Hepatocyte (in vitro differentiated cells): Measurements from ENCODE around the gene BTF3. TPM values are rescaled to one million over a fixed set of nuclear protein-coding genes. Genes with fewer than 3 reads are reported as not detected.
A peak's percentile ranks its signal among the peaks of the same experiment; 100 is the strongest.
"Not testable (repeated sequence)": the region's sequence is repeated elsewhere in the genome, so short reads cannot be mapped to it uniquely, and the experiment has no call there.

Experiments used
- DNase-seq: peaks from one replicate; pipeline ENCODE4 v3.0.0-alpha.2; 2016; ENCODE audit warnings: low spot score
- H2AFZ ChIP-seq: fragments of 200-600 bp; sonication (generic); 2 replicates; pipeline ENCODE4 v1.6.0; 2016; ENCODE audit warnings: antibody characterized with exemption, mild to moderate bottlenecking
- H3K27ac ChIP-seq: fragments of 200-600 bp; sonication (generic); 2 replicates; pipeline ENCODE4 v1.5.1; 2016; ENCODE audit warnings: mild to moderate bottlenecking
- H3K27me3 ChIP-seq: fragments of 200-600 bp; sonication (generic); 2 replicates; pipeline ENCODE4 v1.6.1; 2016
- H3K36me3 ChIP-seq: fragments of 200-600 bp; sonication (generic); replicated peaks from 2 replicates; pipeline ENCODE4 v1.5.1; 2016; ENCODE audit warnings: low read depth; ENCODE audit not compliant: insufficient read depth
- H3K4me1 ChIP-seq: fragments of 200-600 bp; sonication (generic); 2 replicates; pipeline ENCODE4 v1.5.1; 2016; ENCODE audit warnings: mild to moderate bottlenecking, moderate library complexity; ENCODE audit not compliant: insufficient read depth
- H3K4me2 ChIP-seq: fragments of 200-600 bp; sonication (generic); 2 replicates; pipeline ENCODE4 v1.6.0; 2016
- H3K4me3 ChIP-seq: fragments of 200-600 bp; sonication (generic); 2 replicates; pipeline ENCODE4 v1.5.1; 2016; ENCODE audit warnings: mild to moderate bottlenecking
- H3K79me2 ChIP-seq: fragments of 200-600 bp; sonication (generic); 2 replicates; pipeline ENCODE4 v1.6.0; 2017; ENCODE audit warnings: mild to moderate bottlenecking
- H3K9me2 ChIP-seq: fragments of 200-600 bp; sonication (generic); replicated peaks from 2 replicates; pipeline ENCODE4 v1.6.0; 2017; ENCODE audit warnings: mild to moderate bottlenecking; ENCODE audit not compliant: insufficient read depth
- H3K9me3 ChIP-seq: fragments of 200-600 bp; sonication (generic); 2 replicates; pipeline ENCODE4 v1.5.1; 2016; ENCODE audit warnings: low read depth, mild to moderate bottlenecking
- H4K20me1 ChIP-seq: fragments of 200-600 bp; sonication (generic); 2 replicates; pipeline ENCODE4 v1.6.0; 2016; ENCODE audit warnings: mild to moderate bottlenecking; ENCODE audit not compliant: insufficient read depth, poor library complexity, severe bottlenecking
- CTCF ChIP-seq: fragments of 200-600 bp; sonication (generic); IDR thresholded peaks from 2 replicates; pipeline ENCODE4 v1.5.1; 2016; ENCODE audit warnings: antibody characterized with exemption, mild to moderate bottlenecking; ENCODE audit not compliant: poor library complexity
- EZH2 ChIP-seq: fragments of 200-600 bp; sonication (generic); IDR thresholded peaks from 2 replicates; pipeline ENCODE4 v1.6.1; 2016; ENCODE audit warnings: antibody characterized with exemption, mild to moderate bottlenecking, borderline replicate concordance
- EZH2phosphoT487 ChIP-seq: fragments of 200-600 bp; sonication (generic); IDR thresholded peaks from one replicate; pipeline ENCODE4 v1.6.1; 2018; ENCODE audit warnings: antibody characterized with exemption, mild to moderate bottlenecking, low read depth, moderate library complexity; ENCODE audit not compliant: unreplicated experiment, severe bottlenecking
- WGBS: methylation state at CpG from one replicate; pipeline ENCODE4 v1.1.6; 2016; ENCODE audit warnings: low lambda C conversion rate; ENCODE audit errors: missing lambda C conversion rate; 5-methylcytosine and 5-hydroxymethylcytosine counted together
- polyA plus RNA-seq: library from polyadenylated mRNA; unstranded; fragments of >200 nt; fragmentation: Nextera tagmentation; extraction: Ambion mirVana; gene quantifications from 2 replicates; pipeline ENCODE4 v1.2.1, GENCODE V29; 2016
- total RNA-seq: library from RNA; depleted of rRNA; stranded (reverse); fragments of >200 nt; gene quantifications from 2 replicates; pipeline ENCODE4 v1.2.3, GENCODE V29; 2014

BTF3 gene
- total and polyA plus RNA-seq, 2 experiments from 2014 or later: 390 to 423 TPM

GRCh38 chr5:73506459-73506955 is 8.3 kb downstream of the BTF3 start:
- H3K9me3 ChIP-seq: no peaks in the 10 kb centered on the region
- peaks cover 22% of the 10 kb centered on the region for H3K79me2 ChIP-seq
- no peak overlapping the region for H3K4me3 ChIP-seq
- H3K9me2 ChIP-seq: no peaks in the 10 kb centered on the region
- TF ChIP-seq EZH2 (no peak), EZH2phosphoT487 (no peak), CTCF (no peak)
- H3K27me3 ChIP-seq: no peaks in the 10 kb centered on the region
- DNase-seq: no peak
- H3K27ac ChIP-seq: no peak overlapping the region
- H3K4me2 ChIP-seq: no peak overlapping the region
- H2AFZ ChIP-seq: no peak overlapping the region
- 92% methylated on average over 5 of the region's 5 CpGs for WGBS
- H3K36me3 ChIP-seq: no peaks in the 10 kb centered on the region
- no peaks in the 10 kb centered on the region for H3K4me1 ChIP-seq
- peaks cover 18% of the 10 kb centered on the region for H4K20me1 ChIP-seq

- no peaks in the 10 kb centered on the region for H3K27me3 ChIP-seq
- no peak overlapping the region for H3K27ac ChIP-seq
- TF ChIP-seq CTCF (no peak), EZH2 (no peak), EZH2phosphoT487 (no peak)
- peaks cover 14% of the 10 kb centered on the region for H4K20me1 ChIP-seq
- no peak for DNase-seq
- H3K4me2 ChIP-seq: no peak overlapping the region
- H3K9me3 ChIP-seq: no peaks in the 10 kb centered on the region
- no peaks in the 10 kb centered on the region for H3K9me2 ChIP-seq
- peaks cover 16% of the 10 kb centered on the region for H3K79me2 ChIP-seq
- 82% methylated on average over 2 of the region's 2 CpGs for WGBS
- H3K36me3 ChIP-seq: no peaks in the 10 kb centered on the region
- no peaks in the 10 kb centered on the region for H3K4me1 ChIP-seq
- H3K4me3 ChIP-seq: no peak overlapping the region
- no peak overlapping the region for H2AFZ ChIP-seq
These were observed 8.8 kb downstream of the BTF3 start for GRCh38 chr5:73507062-73507461.

GRCh38 chr5:73508521-73508920 is 10.3 kb downstream of the BTF3 start:
- H3K4me2 ChIP-seq, H3K4me3 ChIP-seq, H2AFZ ChIP-seq, H3K9me2 ChIP-seq, H3K9me3 ChIP-seq, DNase-seq, H3K36me3 ChIP-seq, H3K27me3 ChIP-seq, H3K79me2 ChIP-seq, H3K4me1 ChIP-seq, H4K20me1 ChIP-seq, H3K27ac ChIP-seq: not testable (repeated sequence)
- 98% methylated on average over 26 of the region's 26 CpGs for WGBS

- DNase-seq: peak; percentile 11
- Histone ChIP-seq H2AFZ (no peak overlapping the region), H4K20me1 (no peaks in the 10 kb centered on the region), H3K9me3 (no peaks in the 10 kb centered on the region), H3K4me3 (no peak overlapping the region), H3K4me2 (no peak overlapping the region), H3K79me2 (no peaks in the 10 kb centered on the region), H3K4me1 (peaks cover 5% of the 10 kb centered on the region), H3K27me3 (no peaks in the 10 kb centered on the region), H3K9me2 (no peaks in the 10 kb centered on the region), H3K27ac (peak overlapping the region; percentile 36), H3K36me3 (no peaks in the 10 kb centered on the region)
- 66% methylated on average over 3 of the region's 3 CpGs for WGBS
- TF ChIP-seq EZH2 (no peak), EZH2phosphoT487 (no peak), CTCF (no peak)
These were observed 15.8 kb downstream of the BTF3 start for GRCh38 chr5:73513996-73514395.
